Trophoblast cell (in vitro differentiated cells and primary cell): ENCODE measurements around the gene UBE2E1.

ENCODE experiments used
- DNase-seq, 2 donors: peaks; one replicate each; pipeline ENCODE4 v3.0.0-alpha.2; 2016
- H2AFZ ChIP-seq: 2 replicates; pipeline ENCODE4 v1.6.1; 2013; ENCODE audit warnings: low read length, moderate library complexity, mild to moderate bottlenecking; ENCODE audit not compliant: insufficient read depth, poor library complexity
- H2AK5ac ChIP-seq: 2 replicates; pipeline ENCODE4 v1.6.1; 2013; ENCODE audit warnings: mild to moderate bottlenecking, low read length
- H2BK120ac ChIP-seq: 2 replicates; pipeline ENCODE4 v1.6.1; 2013; ENCODE audit warnings: low read length, mild to moderate bottlenecking, moderate library complexity; ENCODE audit not compliant: insufficient read depth, poor library complexity
- H2BK12ac ChIP-seq: 2 replicates; pipeline ENCODE4 v1.6.1; 2013; ENCODE audit warnings: mild to moderate bottlenecking, low read length, moderate library complexity
- H2BK5ac ChIP-seq: 2 replicates; pipeline ENCODE4 v1.6.1; 2013; ENCODE audit warnings: low read length, low read depth, moderate library complexity, mild to moderate bottlenecking; ENCODE audit not compliant: poor library complexity
- H3K14ac ChIP-seq: 2 replicates; pipeline ENCODE4 v1.6.1; 2013; ENCODE audit warnings: mild to moderate bottlenecking, low read length
- H3K18ac ChIP-seq: 2 replicates; pipeline ENCODE4 v1.6.1; 2013; ENCODE audit warnings: mild to moderate bottlenecking, low read length
- H3K23ac ChIP-seq: 2 replicates; pipeline ENCODE4 v1.6.1; 2013; ENCODE audit warnings: low read length
- H3K27ac ChIP-seq: 2 replicates; pipeline ENCODE4 v1.5.1; 2013; ENCODE audit warnings: low read depth, mild to moderate bottlenecking, inconsistent platforms, low read length, moderate library complexity
- H3K27me3 ChIP-seq: 2 replicates; pipeline ENCODE4 v1.6.1; 2013; ENCODE audit warnings: inconsistent platforms, mild to moderate bottlenecking, low read length, moderate library complexity; ENCODE audit not compliant: insufficient read depth
- H3K36me3 ChIP-seq, 2 experiments: 1 replicate in 1 of 2; 2 replicates in 1 of 2; pipeline ENCODE4 v1.6.1; 2013; ENCODE audit warnings: low read length in 2 of 2, mild to moderate bottlenecking in 2 of 2, moderate library complexity in 1 of 2; ENCODE audit not compliant: insufficient read depth in 2 of 2, control insufficient read depth in 1 of 2
- H3K4ac ChIP-seq: 2 replicates; pipeline ENCODE4 v1.6.1; 2013; ENCODE audit warnings: low read depth, mild to moderate bottlenecking, low read length, moderate library complexity
- H3K4me1 ChIP-seq, 2 experiments: 1 replicate in 1 of 2; 2 replicates in 1 of 2; pipeline ENCODE4 v1.6.1; 2013; ENCODE audit warnings: low read length in 2 of 2, mild to moderate bottlenecking in 2 of 2, moderate library complexity in 1 of 2; ENCODE audit not compliant: insufficient read depth in 2 of 2, control insufficient read depth in 1 of 2
- H3K4me2 ChIP-seq: 2 replicates; pipeline ENCODE4 v1.6.1; 2013; ENCODE audit warnings: inconsistent platforms, mild to moderate bottlenecking, low read length, moderate library complexity
- H3K4me3 ChIP-seq: 2 replicates; pipeline ENCODE4 v1.5.1; 2013; ENCODE audit warnings: mild to moderate bottlenecking, low read depth, low read length, inconsistent platforms
- H3K79me1 ChIP-seq: one replicate; pipeline ENCODE4 v1.6.1; 2013; ENCODE audit warnings: low read length
- H3K79me2 ChIP-seq: 2 replicates; pipeline ENCODE4 v1.6.1; 2013; ENCODE audit warnings: low read length, mild to moderate bottlenecking; ENCODE audit not compliant: control insufficient read depth, insufficient read depth, poor library complexity
- H3K9ac ChIP-seq: 2 replicates; pipeline ENCODE4 v1.6.1; 2013; ENCODE audit warnings: mild to moderate bottlenecking, low read length
- H3K9me3 ChIP-seq: 2 replicates; pipeline ENCODE4 v1.6.1; 2013; ENCODE audit warnings: low read depth, mild to moderate bottlenecking, control low read depth, inconsistent platforms, low read length; ENCODE audit not compliant: insufficient read depth
- H4K12ac ChIP-seq: 2 replicates; pipeline ENCODE4 v1.6.1; 2013; ENCODE audit warnings: low read depth, mild to moderate bottlenecking, low read length, moderate library complexity
- H4K8ac ChIP-seq: 2 replicates; pipeline ENCODE4 v1.6.1; 2013; ENCODE audit warnings: low read depth, mild to moderate bottlenecking, low read length, moderate library complexity
- H4K91ac ChIP-seq: one replicate; pipeline ENCODE4 v1.6.1; 2013; ENCODE audit warnings: low read depth, mild to moderate bottlenecking, low read length, moderate library complexity
- WGBS: extraction: QIAGEN DNeasy Blood & Tissue Kit; methylation state at CpG from one replicate; pipeline ENCODE4 v1.1.7; 2013; ENCODE audit warnings: missing lambda C conversion rate; ENCODE audit not compliant: insufficient read length, insufficient coverage; ENCODE audit errors: extremely low coverage; 5-methylcytosine and 5-hydroxymethylcytosine counted together

UBE2E1 gene

GRCh38 chr3:23831517-23832394, 26.0 kb downstream of the UBE2E1 start:
- Histone ChIP-seq H3K4me1 (no peaks in the 10 kb centered on the region), H2BK5ac (no peak overlapping the region), H3K14ac (no peak overlapping the region), H3K36me3 (no peaks in the 10 kb centered on the region), H3K27ac (no peak overlapping the region), H3K4me2 (no peak overlapping the region), H2BK120ac (no peak overlapping the region), H3K27me3 (no peaks in the 10 kb centered on the region), H3K4me3 (no peak overlapping the region), H4K8ac (no peak overlapping the region), H3K9ac (no peak overlapping the region), H3K23ac (no peak overlapping the region), H2BK12ac (no peak overlapping the region), H3K4ac (no peak overlapping the region), H4K91ac (no peak overlapping the region), H3K9me3 (no peaks in the 10 kb centered on the region), H3K79me2 (peaks cover 3% of the 10 kb centered on the region), H2AK5ac (no peak overlapping the region), H4K12ac (no peak overlapping the region), H3K79me1 (no peaks in the 10 kb centered on the region), H3K18ac (no peak overlapping the region), H2AFZ (no peak overlapping the region)
- DNase-seq: no peak
- WGBS: no CpG with 5 or more reads among the region's 9 CpGs

DNA sequence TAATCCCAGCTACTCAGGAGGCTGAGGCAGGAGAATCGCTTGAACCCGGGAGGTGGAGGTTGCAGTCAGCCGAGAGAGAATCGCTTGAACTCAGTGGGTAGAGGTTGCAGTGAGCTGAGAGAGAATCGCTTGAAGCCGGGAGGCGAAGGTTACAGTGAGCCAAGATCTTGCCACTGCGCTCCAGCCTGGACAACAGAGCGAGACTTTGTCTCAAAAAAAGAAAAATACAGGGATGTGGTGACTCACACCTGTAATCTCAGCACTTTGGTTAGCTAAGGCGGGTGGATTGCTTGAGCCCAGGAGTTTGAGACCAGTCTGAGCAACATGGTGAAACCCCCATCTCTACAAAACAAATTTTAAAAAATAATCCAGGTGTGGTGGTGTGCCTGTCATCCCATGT, 26.8 kb downstream of the UBE2E1 start:
- WGBS: no CpG with 5 or more reads among the region's 10 CpGs
- Histone ChIP-seq H4K91ac (no peak overlapping the region), H2AK5ac (no peak overlapping the region), H3K4me1 (no peaks in the 10 kb centered on the region), H2AFZ (no peak overlapping the region), H3K27ac (no peak overlapping the region), H3K27me3 (no peaks in the 10 kb centered on the region), H3K9ac (no peak overlapping the region), H3K79me1 (no peaks in the 10 kb centered on the region), H3K9me3 (no peaks in the 10 kb centered on the region), H3K14ac (no peak overlapping the region), H3K4me3 (no peak overlapping the region), H3K23ac (no peak overlapping the region), H4K12ac (no peak overlapping the region), H3K36me3 (no peaks in the 10 kb centered on the region), H3K4me2 (no peak overlapping the region), H3K4ac (no peak overlapping the region), H2BK120ac (no peak overlapping the region), H2BK12ac (no peak overlapping the region), H4K8ac (no peak overlapping the region), H3K18ac (no peak overlapping the region), H3K79me2 (peaks cover 3% of the 10 kb centered on the region), H2BK5ac (no peak overlapping the region)
- no peak for DNase-seq

- WGBS: no CpG with 5 or more reads among the region's 2 CpGs
- no peaks in the 10 kb centered on the region for H3K9me3 ChIP-seq
- no peak overlapping the region for H3K27ac ChIP-seq
- H3K4ac ChIP-seq: no peak overlapping the region
- H3K14ac ChIP-seq: no peak overlapping the region
- H2BK5ac ChIP-seq: no peak overlapping the region
- H3K23ac ChIP-seq: no peak overlapping the region
- no peak overlapping the region for H2AK5ac ChIP-seq
- no peak overlapping the region for H2AFZ ChIP-seq
- DNase-seq: no peak
- H3K4me3 ChIP-seq: no peak overlapping the region
- peaks cover 3% of the 10 kb centered on the region for H3K79me2 ChIP-seq
- H3K9ac ChIP-seq: no peak overlapping the region
- H3K36me3 ChIP-seq: no peaks in the 10 kb centered on the region
- no peak overlapping the region for H2BK120ac ChIP-seq
- H4K91ac ChIP-seq: no peak overlapping the region
- no peak overlapping the region for H4K8ac ChIP-seq
- H3K79me1 ChIP-seq: no peaks in the 10 kb centered on the region
- H3K27me3 ChIP-seq: no peaks in the 10 kb centered on the region
- no peak overlapping the region for H3K4me2 ChIP-seq
- no peaks in the 10 kb centered on the region for H3K4me1 ChIP-seq
- H2BK12ac ChIP-seq: no peak overlapping the region
- H3K18ac ChIP-seq: no peak overlapping the region
- H4K12ac ChIP-seq: no peak overlapping the region
Observed at GRCh38 chr3:23834082-23834870, 28.5 kb downstream of the UBE2E1 start.

- WGBS: no CpG with 5 or more reads among the region's 2 CpGs
- no peak overlapping the region for H2AFZ ChIP-seq
- no peak overlapping the region for H2BK5ac ChIP-seq
- no peak overlapping the region for H4K91ac ChIP-seq
- no peak overlapping the region for H3K27ac ChIP-seq
- no peak overlapping the region for H2AK5ac ChIP-seq
- no peak for DNase-seq
- H2BK120ac ChIP-seq: no peak overlapping the region
- no peak overlapping the region for H3K9ac ChIP-seq
- no peak overlapping the region for H3K23ac ChIP-seq
- no peak overlapping the region for H4K8ac ChIP-seq
- H4K12ac ChIP-seq: no peak overlapping the region
- no peak overlapping the region for H3K4me3 ChIP-seq
- H3K14ac ChIP-seq: no peak overlapping the region
- no peaks in the 10 kb centered on the region for H3K36me3 ChIP-seq
- H2BK12ac ChIP-seq: no peak overlapping the region
- H3K27me3 ChIP-seq: no peaks in the 10 kb centered on the region
- H3K4me2 ChIP-seq: no peak overlapping the region
- H3K79me1 ChIP-seq: no peaks in the 10 kb centered on the region
- no peaks in the 10 kb centered on the region for H3K4me1 ChIP-seq
- H3K18ac ChIP-seq: no peak overlapping the region
- H3K4ac ChIP-seq: no peak overlapping the region
- H3K79me2 ChIP-seq: peaks cover 3% of the 10 kb centered on the region
- no peaks in the 10 kb centered on the region for H3K9me3 ChIP-seq
Observed at GRCh38 chr3:23835087-23835486, 29.3 kb downstream of the UBE2E1 start.
